ENCODE results near the gene DDX42. TPM values are rescaled to one million over a fixed set of nuclear protein-coding genes. Genes with fewer than 3 reads are reported as not detected.

The DDX42 gene
- total and polyA plus RNA-seq, 9 of the 15 experiments (the other 6 are each of a cell fraction or from before 2014, with no cell fraction given) = 16.5 to 149 (median 87.6) TPM

DNA sequence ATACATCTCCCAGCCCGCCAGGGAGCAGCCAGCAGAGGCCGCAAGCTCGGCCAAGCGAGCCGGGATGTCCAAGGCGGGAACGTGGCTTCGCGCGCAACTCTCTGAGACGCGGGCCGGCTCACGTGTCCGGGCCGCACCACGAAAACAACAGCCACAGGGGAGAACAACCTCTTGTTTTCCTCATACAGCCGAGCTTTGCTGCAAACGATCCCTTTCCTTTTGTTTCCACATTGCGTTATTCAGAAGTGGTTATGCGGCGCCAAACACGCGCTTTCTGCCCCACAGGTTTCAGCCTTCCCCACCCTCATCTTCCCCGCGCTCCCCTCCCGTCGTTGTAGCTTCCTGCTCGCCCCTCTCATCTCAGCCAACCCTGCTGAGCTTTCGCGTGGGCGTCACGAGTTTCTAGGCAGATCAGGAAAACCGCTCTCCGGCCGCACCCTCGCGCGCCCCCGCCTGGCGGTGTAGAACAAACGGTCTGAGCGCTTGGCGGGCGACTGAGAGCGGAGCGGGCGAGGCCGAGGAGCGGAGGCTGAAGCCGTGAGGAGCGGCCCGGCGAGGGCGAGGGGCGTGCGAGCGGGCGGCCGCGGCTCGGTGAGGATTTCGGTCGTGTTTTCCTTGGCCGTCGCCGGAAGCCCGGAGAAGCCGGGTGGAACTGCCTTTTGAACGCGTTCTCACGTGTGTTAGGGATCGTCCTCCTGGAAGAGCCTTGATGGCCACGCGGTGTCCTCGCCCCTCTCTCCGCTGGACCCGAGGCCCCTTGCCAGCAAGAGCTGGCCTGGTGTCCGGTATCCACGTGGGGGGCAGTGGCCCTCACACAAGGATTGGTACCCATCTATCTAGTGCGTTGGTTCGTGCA is 75.1 kb downstream of the DDX42 start (continued):
- TF ChIP-seq NRF1 (conservative IDR thresholded peaks at IDR 0.05 in 1 of 2, IDR thresholded peaks at IDR 0.05 in 1 of 2) (peak; percentile 83 to 85), NFYB (IDR thresholded peaks at IDR 0.05; ENCODE audit: extremely low read depth, insufficient read length) (peak; percentile 26), MECOM (CRISPR knock-in tag; IDR thresholded peaks at IDR 0.05) (peak; percentile 76), TEAD4 (IDR thresholded peaks at IDR 0.05; ENCODE audit: low read length) (peak; percentile 5), TEAD4 (CRISPR knock-in tag; IDR thresholded peaks at IDR 0.05; ENCODE audit: borderline replicate concordance) (0 out of 2 replicates have a peak, but pooled peaks have one; percentile 52), CBX8 (IDR thresholded peaks at IDR 0.05; ENCODE audit: borderline replicate concordance, extremely low read depth, low read depth, low read length, poor library complexity, severe bottlenecking) (no peak), RFX7 (CRISPR knock-in tag; IDR thresholded peaks at IDR 0.05) (0 out of 2 replicates have a peak, but pooled peaks have one; percentile 26), MAFG (tag; conservative IDR thresholded peaks at IDR 0.05) (no peak), HDAC8 (tag; IDR thresholded peaks at IDR 0.05) (peak; percentile 90), GABPB1 (CRISPR knock-in tag; IDR thresholded peaks at IDR 0.05) (peak; percentile 69)
- TF ChIP-seq, protein P1, sequence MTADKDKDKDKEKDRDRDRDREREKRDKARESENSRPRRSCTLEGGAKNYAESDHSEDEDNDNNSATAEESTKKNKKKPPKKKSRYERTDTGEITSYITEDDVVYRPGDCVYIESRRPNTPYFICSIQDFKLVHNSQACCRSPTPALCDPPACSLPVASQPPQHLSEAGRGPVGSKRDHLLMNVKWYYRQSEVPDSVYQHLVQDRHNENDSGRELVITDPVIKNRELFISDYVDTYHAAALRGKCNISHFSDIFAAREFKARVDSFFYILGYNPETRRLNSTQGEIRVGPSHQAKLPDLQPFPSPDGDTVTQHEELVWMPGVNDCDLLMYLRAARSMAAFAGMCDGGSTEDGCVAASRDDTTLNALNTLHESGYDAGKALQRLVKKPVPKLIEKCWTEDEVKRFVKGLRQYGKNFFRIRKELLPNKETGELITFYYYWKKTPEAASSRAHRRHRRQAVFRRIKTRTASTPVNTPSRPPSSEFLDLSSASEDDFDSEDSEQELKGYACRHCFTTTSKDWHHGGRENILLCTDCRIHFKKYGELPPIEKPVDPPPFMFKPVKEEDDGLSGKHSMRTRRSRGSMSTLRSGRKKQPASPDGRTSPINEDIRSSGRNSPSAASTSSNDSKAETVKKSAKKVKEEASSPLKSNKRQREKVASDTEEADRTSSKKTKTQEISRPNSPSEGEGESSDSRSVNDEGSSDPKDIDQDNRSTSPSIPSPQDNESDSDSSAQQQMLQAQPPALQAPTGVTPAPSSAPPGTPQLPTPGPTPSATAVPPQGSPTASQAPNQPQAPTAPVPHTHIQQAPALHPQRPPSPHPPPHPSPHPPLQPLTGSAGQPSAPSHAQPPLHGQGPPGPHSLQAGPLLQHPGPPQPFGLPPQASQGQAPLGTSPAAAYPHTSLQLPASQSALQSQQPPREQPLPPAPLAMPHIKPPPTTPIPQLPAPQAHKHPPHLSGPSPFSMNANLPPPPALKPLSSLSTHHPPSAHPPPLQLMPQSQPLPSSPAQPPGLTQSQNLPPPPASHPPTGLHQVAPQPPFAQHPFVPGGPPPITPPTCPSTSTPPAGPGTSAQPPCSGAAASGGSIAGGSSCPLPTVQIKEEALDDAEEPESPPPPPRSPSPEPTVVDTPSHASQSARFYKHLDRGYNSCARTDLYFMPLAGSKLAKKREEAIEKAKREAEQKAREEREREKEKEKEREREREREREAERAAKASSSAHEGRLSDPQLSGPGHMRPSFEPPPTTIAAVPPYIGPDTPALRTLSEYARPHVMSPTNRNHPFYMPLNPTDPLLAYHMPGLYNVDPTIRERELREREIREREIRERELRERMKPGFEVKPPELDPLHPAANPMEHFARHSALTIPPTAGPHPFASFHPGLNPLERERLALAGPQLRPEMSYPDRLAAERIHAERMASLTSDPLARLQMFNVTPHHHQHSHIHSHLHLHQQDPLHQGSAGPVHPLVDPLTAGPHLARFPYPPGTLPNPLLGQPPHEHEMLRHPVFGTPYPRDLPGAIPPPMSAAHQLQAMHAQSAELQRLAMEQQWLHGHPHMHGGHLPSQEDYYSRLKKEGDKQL (CRISPR knock-in tag; IDR thresholded peaks at IDR 0.05; ENCODE audit: borderline replicate concordance) = peak; percentile 85; the same call in 1 of the 2 replicates
- TF ChIP-seq, protein P2, sequence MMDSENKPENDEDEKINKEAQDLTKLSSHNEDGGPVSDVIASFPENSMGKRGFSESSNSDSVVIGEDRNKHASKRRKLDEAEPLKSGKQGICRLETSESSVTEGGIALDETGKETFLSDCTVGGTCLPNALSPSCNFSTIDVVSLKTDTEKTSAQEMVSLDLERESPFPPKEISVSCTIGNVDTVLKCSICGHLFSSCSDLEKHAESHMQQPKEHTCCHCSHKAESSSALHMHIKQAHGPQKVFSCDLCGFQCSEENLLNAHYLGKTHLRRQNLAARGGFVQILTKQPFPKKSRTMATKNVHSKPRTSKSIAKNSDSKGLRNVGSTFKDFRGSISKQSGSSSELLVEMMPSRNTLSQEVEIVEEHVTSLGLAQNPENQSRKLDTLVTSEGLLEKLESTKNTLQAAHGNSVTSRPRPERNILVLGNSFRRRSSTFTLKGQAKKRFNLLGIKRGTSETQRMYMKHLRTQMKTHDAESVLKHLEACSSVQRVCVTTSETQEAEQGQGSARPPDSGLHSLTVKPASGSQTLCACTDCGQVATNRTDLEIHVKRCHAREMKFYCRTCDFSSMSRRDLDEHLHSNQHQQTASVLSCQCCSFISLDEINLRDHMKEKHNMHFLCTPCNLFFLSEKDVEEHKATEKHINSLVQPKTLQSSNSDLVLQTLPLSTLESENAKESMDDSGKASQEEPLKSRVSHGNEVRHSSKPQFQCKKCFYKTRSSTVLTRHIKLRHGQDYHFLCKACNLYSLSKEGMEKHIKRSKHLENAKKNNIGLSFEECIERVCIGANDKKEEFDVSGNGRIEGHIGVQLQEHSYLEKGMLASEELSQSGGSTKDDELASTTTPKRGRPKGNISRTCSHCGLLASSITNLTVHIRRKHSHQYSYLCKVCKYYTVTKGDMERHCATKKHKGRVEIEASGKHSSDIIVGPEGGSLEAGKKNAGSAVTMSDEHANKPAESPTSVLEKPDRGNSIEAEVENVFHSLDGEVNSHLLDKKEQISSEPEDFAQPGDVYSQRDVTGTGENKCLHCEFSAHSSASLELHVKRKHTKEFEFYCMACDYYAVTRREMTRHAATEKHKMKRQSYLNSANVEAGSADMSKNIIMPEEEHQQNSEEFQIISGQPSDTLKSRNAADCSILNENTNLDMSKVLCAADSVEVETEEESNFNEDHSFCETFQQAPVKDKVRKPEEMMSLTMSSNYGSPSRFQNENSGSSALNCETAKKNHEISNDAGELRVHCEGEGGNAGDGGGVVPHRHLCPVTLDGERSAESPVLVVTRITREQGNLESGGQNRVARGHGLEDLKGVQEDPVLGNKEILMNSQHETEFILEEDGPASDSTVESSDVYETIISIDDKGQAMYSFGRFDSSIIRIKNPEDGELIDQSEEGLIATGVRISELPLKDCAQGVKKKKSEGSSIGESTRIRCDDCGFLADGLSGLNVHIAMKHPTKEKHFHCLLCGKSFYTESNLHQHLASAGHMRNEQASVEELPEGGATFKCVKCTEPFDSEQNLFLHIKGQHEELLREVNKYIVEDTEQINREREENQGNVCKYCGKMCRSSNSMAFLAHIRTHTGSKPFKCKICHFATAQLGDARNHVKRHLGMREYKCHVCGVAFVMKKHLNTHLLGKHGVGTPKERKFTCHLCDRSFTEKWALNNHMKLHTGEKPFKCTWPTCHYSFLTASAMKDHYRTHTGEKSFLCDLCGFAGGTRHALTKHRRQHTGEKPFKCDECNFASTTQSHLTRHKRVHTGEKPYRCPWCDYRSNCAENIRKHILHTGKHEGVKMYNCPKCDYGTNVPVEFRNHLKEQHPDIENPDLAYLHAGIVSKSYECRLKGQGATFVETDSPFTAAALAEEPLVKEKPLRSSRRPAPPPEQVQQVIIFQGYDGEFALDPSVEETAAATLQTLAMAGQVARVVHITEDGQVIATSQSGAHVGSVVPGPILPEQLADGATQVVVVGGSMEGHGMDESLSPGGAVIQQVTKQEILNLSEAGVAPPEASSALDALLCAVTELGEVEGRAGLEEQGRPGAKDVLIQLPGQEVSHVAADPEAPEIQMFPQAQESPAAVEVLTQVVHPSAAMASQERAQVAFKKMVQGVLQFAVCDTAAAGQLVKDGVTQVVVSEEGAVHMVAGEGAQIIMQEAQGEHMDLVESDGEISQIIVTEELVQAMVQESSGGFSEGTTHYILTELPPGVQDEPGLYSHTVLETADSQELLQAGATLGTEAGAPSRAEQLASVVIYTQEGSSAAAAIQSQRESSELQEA (IDR thresholded peaks at IDR 0.05; ENCODE audit: low read depth) = no peak
